NCI-H2196 (cell line): ENCODE results near the gene PLA2G10.
A peak's percentile ranks its signal among the peaks of the same experiment; 100 is the strongest.
"Not testable (repeated sequence)": the region's sequence is repeated elsewhere in the genome, so short reads cannot be mapped to it uniquely, and the experiment has no call there.

Experiments used
- DNase-seq: peaks from one replicate; lab custom pipeline; 2025; ENCODE audit not compliant: unreplicated experiment; lab: John Stamatoyannopoulos, UW

PLA2G10 gene

DNA sequence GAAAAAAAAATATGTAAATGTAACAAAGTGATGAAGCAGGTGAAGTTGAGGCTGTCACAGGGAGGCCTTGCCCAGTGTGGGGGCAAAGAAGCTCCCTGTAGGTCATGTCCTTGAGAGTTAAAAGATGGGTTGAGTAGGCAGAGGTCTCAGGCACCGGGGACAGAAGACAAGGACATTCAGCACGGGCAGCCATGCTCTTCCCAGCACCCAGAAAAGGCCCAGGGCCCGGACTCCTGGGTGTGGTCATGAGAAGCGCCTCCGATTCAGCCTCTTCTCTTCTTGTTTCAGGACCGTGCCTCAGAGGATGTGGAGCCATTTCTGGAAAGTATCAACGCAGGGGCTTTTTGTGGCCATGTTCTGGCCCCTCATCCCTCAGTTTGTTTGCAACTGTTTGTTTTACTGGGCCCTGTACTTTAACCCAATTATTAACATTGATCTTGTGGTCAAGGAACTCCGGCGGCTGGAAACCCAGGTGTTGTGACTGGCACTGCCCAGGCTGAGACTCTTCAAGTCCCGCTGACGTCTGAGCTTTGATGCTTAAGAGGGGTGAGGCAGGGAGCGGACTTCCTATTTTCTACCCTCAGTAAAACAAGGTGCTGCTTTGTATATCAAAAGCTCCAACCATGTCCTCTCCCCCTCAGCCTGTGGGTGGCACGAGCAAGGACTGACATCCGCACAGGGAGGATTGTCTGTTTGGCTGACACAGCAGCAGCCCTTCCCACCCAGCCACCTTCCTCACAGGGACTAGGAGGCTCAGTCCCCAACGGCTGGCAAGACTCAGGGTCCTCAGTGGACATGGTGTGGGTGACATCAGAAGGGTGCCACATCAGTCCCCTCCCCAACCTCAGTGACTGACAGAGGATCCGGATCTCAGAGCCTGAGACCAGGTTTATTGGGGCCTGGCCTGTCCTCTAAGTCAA, 26.5 kb downstream of the PLA2G10 start:
- DNase-seq: no peak

DNA sequence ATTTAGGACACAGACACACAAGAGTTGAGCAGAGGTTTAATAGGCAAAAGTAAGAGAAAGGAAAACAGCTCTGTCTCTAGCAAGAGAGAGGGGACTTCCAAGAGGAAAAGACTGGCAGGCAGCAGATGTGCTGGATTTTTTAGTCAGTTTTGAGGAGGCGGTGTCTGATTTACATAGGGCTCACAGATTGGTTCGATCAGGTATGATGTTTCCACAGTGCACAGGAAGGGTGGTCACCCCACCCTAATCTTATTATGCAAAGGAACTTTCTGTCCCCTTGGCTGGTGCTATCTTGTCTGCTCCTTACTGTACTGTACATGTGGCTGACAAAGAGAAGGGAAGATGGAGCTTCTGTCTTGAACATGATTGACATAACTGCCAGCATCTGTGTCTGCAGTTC, 36.0 kb downstream of the PLA2G10 start:
- DNase-seq: no peak

DNA sequence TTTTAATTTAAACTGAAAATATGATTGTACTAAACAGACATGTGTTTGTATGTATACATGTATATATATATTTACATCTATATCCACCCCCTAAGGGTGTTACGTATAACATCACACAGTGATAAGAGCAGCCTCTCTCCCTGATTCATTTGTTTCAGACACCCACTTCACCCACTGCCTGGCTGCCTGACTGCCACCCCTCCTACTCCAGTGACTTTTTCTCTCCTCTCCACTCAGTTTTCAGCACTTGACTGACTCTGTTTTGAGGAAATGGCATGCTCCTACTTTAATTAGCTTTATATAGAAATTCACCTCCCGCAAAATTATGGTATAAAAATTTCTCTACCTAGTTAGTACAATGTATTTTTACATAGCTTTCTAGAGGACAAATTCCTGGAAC, 41.4 kb downstream of the PLA2G10 start:
- DNase-seq: no peak

DNA sequence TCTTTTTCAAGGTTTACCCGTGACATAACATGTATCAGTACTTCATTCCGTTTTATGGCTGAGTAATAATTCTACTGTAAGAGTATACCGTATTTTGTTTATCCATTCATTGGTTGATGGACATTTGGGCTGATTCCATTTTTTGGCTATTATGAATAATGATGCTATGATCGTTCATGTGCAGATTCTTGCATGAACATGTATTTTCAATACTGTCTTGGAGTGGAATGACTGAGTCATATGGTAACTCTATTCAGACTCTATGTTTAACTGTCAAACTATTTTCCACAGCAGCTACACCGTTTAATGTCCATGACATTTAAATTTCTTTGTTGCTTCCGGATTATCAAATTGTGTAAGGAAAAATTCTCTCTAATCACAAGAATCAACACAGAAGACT, 43.5 kb downstream of the PLA2G10 start:
- DNase-seq: no peak

DNA sequence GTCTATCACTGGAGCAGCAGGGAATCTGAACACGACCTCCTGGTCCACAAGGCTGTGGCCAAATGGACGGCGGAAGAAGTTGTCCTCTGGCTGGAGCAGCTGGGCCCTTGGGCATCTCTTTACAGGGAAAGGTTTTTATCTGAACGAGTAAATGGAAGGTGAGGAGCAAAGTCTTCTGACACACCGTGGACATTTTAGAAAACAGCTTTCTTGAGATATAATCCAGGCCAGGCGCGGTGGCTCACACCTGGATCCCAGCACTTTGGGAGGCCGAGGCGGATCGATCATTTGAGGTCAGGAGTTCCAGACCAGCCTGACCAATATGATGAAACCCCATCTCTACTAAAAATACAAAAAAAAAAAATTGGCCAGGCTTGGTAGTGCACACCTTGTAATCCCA, 44.3 kb downstream of the PLA2G10 start:
- no peak for DNase-seq

DNA sequence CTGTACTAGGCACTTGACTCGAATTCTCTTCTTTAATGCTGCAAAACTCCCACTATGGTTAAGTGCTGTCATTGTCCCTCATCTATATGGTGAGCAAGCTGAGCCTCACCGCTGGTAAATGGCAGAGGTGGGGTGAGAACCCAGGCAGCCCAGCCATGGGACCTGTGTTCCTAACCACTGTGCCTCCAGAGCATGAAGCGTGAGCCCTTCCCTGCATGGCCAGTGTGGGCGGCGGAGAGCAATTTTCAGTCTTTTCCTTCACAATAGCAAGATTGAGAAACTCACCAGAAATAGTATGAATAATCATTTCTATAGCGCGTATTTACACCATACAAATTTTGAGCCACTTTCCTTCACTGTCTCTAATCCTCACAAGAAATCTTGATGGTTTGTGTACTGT, 52.2 kb downstream of the PLA2G10 start:
- DNase-seq: no peak

DNA sequence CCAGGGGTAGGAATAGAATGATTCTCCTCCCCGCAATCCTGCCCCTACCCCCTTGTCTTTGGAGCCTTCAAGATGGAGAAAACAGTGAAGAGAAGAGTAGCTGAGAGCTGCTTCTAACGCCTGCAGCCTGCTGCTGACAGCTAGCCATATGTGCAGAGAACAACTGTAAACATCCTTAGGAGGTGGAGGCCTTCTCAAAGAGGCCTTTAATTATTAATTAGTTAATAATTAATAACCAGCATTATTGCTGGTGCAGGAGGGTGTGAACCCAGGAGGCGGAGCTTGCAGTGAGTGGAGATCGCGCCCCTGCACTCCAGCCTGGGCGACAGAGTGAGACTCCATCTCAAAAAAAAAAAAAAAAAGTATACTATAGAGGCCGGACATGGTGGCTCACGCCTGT, 52.9 kb downstream of the PLA2G10 start:
- DNase-seq: no peak

DNA sequence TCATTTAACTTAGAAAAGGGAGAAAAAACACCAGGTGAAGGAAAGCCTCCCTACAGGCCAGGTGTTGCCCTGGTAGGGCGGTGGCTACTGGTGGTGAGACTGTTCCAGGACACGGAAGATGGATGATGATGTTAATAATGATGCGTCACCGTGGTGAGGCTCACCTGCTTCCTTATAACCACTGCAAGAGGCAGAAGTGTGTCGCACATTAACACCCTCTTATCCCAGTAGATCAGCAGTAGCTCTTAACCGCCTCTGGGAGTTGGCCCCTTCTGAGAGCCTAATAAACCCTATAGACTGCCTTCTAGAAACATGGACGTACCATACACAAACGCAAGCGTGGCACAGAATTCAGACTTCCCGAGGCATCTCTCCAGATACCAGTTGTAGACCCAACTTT, 53.6 kb downstream of the PLA2G10 start:
- no peak for DNase-seq

DNA sequence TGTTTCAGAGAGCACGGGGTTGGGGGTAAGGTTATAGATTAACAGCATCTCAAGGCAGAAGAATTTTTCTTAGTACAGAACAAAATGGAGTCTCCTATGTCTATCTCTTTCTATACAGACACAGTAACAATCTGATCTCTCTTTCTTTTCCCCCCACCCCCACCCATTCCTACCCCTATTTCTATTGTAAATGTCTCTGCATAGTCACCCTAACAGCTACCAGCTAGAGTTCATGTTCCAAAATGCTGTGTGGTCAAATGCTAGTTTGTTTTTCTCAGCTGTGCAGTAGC, 57.2 kb downstream of the PLA2G10 start:
- DNase-seq: not testable (repeated sequence)

DNA sequence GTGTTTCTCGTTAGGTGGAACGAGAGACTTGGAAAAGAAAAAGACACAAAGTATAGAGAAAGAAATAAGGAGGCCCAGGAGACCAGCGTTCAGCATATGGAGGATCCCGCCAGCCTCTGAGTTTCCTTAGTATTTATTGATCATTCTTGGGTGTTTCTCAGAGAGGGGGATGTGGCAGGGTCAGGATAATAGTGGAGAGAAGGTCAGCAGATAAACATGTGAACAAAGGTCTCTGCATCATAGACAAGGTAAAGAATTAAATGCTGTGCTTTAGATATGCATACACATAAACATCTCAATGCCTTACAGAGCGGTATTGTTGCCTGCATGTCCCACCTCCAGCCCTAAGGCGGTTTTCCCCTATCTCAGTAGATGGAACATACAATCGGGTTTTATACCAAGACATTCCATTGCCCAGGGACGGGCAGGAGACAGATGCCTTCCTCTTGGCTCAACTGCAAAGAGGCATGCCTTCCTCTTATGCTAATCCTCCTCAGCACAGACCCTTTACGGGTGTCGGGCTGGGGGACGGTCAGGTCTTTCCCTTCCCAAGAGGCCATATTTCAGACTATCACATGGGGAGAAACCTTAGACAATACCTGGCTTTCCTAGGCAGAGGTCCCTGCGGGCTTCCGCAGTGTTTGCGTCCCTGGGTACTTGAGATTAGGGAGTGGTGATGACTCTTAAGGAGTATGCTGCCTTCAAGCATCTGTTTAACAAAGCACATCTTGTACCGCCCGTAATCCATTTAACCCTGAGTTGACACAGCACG, 57.7 kb downstream of the PLA2G10 start:
- not testable (repeated sequence) for DNase-seq

DNA sequence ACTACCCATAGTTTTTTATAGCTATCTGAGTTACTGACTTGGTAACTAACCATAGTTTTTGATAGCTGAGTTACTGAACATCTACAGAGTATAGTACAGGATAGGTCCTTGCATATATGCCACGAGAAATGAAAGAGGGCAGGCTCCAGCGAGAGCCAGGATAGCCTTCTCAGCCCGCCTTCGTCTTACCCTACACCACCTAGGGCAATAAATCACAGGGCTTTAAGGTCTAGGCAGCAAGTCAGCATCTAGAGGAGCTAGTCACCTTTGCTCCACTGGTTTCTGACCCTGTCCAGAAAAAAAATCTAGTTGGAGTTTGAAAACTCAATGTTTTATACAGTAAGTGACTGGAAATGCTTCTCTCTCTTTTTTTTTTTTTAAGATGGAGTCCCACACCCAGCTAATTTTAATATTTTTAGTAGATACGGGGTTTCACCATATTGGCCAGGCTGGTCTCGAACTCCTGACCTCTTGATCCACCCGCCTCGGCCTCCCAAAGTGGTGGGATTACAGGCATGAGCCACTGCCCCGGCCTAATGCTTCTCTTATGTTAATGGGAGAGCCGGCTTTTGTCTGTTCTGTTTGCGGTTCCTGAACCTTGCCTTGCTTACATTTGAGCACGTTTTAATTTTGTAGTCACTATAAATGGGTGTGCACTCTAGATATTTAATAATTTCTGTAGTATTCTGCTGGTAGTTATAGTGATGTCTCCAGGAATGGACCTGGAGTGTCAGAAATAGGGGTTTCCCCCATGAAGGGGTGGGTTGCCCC, 58.5 kb downstream of the PLA2G10 start:
- no peak for DNase-seq

DNA sequence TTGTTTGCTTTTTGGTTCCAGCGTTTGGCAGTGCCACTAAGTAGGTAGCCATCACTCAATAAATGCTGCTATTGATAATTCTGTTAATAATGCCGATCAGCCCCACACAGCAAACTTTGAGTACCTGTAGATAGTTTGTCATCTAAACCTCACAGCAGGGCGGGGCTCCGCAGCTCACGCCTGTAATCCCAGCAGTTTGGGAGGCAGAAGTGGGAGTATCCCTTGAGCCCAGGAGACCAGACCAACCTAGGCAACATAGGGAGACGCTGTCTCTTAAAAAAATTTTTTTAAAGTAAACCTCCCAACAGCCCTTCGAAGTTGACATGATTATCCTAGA, 59.8 kb downstream of the PLA2G10 start:
- DNase-seq: no peak

DNA sequence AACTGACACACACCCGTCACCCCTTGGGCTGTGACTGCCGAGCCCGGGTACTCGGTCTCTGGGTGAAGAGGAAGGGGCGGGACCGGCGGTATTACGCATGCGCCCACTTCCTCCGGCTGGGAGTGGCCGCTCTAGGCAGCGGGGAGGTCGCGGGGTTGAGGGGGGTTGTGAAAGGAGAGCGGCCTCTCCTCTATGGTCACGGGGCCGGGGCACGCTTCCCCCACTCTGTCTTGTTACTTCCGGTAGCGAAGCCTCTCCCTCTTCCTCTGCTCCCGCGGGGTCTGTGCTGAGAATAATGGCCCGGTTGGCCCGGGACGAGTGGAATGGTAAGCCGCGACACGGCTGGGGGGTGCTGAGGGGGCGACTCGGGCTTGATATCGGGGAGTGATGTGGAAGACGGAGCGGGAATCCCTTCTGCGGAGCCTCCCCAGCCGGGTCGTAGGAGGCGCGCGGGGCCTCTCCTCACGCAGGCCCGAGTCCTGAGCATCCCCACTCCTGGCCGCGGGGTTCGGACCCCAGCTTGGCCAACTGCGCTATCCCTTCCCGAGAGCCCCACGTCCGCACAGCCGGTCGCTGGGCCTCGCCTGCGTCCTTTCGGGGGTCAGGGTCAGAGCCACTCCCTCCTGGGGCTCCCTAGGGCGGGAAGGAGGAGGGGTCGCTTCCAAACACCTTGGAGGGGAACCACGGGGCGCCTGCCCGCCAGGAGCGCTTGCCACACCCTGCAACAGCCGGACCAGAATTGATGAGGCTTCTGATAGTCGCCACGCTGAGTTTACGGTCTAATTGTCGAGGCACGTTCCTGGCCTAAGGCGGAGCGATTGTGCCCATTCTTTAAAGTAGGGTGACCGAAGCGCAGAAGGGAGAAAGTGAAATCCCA, 61.2 kb downstream of the PLA2G10 start, which contains the start of gene BFAR:
TSS of gene BFAR (plus strand) at position 259 of the 877 bp plus-strand sequence. CDS start 11,396 bp downstream, outside the sequence.
- DNase-seq: peak; percentile 98

DNA sequence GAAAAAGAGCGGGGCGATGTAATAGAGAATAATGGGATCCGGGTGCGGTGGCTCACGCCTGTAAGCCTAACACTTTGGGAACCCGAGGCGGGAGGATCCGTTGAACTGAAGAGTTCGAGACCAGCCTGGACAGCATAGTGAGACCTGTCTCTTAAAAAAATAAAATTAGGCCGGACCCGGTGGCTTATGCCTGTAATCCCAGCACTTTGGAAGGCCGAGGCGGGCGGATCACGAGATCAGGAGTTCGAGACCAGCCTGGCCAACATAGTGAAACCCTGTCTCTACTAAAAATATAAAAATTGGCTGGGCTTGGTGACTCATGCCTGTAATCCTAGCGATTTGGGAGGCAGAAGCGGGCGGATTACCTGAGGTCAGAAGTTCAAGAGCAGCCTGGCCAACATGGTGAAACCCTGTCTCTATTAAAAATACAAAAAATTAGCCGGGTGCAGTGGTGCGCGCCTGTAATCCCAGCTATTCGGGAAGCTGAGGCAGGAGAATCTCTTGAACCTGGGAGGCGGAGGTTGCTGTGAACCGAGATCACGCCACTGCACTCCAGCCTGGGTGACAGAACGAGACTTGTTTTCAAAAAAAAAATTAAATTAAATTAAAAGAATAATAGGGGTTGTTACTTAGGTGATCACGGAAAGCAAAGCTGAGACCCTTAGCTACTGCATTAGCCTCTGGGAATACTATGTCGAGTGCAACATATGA, 63.3 kb downstream of the PLA2G10 start:
- DNase-seq: not testable (repeated sequence)

DNA sequence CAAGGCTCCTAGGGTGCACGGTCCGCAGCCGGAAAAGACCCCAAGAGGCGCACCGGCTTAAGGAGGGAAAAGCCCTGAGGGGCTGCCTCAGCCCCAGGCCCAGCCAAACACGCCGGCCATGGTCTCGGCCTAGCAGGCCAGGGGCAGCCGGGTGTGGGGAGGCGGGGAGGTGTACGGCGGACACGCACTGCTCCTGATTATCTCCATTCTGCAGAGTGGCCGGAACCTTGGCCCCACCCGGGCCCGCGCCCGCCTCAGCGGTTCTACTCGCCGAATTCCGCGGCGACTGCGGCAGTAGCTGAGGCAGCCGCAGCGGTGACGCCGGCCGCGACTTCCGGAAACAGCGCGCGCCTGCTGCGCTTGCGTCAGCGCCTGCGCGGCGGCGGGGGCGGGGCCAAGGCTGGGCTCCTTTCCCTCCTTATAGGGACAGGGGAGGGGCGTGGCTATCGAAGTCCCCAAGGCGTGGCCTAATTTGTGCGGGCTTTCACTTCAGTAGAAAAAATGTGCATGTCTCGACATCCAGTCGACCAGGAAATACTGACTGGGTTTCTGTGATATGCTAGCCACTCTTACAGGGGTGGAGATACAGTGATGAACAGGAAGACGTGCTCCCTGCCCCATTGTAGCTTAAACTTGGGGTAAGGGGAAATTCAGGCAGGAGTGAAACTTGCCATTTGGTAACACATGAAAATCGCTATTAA, 64.0 kb downstream of the PLA2G10 start, which contains the start of gene PARN:
TSS of gene PARN (minus strand) at position 342 of the 701 bp plus-strand sequence. CDS start at position 207, 135 bp downstream.
- peak; percentile 97 for DNase-seq

DNA sequence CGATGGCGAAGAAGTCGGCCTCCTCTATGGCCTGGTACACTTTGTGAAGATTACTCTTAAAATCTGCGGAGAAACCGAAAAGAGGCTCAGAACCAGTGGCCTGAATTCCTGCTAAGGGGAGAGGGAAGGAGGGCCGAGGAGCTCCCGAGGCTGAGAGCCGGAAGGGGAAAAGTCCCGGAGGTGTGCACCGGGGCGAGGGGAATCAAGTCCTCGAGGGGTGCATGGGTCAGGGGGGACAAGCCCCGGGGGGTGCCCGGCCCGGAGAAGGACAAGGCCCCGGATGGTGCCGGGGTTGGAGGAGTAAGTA, 64.5 kb downstream of the PLA2G10 start:
- no peak for DNase-seq

DNA sequence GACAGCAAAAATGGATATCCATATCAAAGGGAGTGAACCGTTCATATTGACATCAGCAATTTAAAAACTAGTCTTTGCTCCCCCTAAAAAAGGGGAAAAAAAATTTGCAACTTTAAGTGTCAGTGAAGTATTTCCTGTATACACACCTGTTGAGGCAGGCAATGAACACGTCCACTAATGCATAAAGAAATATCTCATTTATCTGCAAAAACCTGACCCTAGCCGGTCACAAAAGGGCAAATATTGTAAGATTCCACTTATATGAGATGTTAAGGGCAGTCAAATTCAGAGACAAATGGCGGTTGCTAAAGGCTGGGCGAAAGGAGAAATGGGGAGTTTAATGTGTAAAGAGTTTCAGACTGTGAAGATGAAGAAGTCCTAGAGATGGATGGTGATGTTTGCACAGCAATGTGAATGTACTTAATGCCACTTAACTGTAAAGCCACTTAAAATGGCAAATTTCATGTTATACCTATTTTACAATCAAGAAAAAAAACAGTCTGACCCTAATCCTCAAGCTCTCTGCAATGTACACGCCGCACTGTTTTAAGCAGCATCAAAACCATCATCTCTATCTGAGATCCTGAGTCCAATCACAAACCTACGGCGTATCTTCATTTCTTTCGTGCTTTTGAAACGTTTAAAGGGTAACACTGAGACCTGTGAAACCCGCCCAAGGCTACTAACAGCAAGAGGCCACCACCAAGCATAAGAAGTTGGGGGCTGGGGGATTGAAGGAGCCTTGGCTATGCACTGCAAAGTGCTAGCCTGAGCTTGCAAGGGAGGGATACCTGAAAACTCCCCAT, 65.1 kb downstream of the PLA2G10 start:
- DNase-seq: no peak

DNA sequence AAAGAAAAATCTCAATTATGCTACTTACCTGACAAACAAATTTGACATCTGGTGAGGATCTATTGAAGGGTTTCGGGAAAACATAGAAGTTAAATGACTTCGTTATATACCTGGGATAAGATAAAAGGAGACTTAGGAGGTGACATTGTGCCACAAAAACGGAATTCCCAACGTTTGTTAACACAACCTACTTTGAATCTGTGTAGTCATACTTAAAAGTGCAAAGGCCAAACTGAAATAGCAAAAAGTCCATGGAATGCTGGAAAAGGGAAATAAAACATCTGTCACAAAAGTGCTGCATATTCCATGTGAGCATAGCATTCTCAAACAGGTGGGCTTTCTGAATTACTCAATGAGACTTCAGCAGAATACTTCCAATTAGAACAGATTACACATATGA, 67.0 kb downstream of the PLA2G10 start:
- DNase-seq: no peak
